Measurements from ENCODE around the gene CLTC.

The CLTC gene

DNA sequence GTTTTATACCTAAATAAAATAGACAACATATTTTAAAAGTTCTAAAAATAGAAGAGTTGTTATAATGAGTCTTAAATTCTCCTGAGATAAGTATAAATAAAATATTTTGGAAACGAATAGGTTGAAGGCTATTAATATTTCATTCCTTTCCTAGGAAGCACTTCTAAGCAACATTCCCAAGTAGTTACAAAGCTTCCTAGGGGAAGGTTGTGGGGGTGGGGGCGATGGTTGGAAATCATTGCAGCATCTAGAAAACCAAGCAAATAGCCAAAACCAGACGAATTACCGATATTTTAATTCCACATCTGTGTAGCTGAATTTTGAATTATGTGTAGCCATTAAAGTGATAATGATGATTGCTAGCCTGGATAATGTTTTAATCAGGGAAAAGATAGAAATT lies 60.6 kb downstream of the CLTC start:
- DNase-seq (ENCODE audit: low read depth in 2 of 2), result no peak

GRCh38 chr17:59683283-59683682 lies 63.6 kb downstream of the CLTC start:
- no peak for DNase-seq (ENCODE audit: low read depth in 2 of 2)

GRCh38 chr17:59684967-59685366 lies 65.3 kb downstream of the CLTC start:
- no peak for DNase-seq (ENCODE audit: low read depth in 2 of 2)

DNA sequence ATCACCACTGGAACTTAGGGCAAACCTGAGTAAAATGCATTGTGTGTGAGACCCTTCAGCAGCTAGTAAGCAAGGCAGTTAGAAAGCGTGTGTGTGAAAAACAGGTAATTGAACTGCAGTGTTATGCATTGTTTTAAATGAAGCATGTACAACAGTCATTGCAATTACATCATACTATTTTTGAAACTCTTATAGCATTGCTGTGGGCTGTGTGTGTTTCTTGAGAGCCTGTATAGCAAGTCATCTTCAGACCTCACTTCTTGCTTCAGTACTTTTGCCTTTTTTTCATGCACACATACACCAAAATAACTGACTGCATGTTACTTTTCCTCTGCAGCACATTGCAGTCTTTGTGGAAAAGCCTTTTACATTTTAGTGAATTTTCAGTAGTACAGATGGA lies 68.3 kb downstream of the CLTC start:
- no peak for DNase-seq (ENCODE audit: low read depth in 2 of 2)

DNA sequence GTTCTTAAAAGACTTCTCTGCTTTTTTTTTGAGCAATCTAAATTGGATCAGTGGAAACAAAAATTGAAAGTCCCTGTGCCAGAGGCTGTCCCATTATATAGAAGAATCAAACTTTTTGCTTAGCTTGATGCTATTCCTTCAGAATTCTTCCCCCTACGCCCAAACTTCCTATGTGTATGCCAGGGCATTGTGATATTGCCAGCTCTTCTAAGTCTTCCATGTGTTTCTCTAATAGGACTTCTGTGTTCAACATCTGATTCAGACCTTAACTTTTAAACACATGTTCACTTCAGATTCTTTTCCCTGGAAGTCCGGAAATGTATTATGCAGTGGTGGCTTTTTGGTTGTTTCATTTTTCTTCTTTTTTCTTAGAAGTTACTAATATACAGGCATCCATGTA lies 68.8 kb downstream of the CLTC start:
- DNase-seq (ENCODE audit: low read depth in 2 of 2), result no peak

- no peak for DNase-seq (ENCODE audit: low read depth in 2 of 2)
These were observed 73.9 kb downstream of the CLTC start for GRCh38 chr17:59693582-59693981.

GRCh38 chr17:59694344-59694743 lies 74.6 kb downstream of the CLTC start:
- no peak for DNase-seq (ENCODE audit: low read depth in 2 of 2)

- no peak for DNase-seq (ENCODE audit: low read depth in 2 of 2)
These were observed 76.4 kb downstream of the CLTC start for GRCh38 chr17:59695945-59696681.

- DNase-seq (ENCODE audit: low read depth in 2 of 2), result no peak
These were observed 77.1 kb downstream of the CLTC start for GRCh38 chr17:59696682-59697277.

DNA sequence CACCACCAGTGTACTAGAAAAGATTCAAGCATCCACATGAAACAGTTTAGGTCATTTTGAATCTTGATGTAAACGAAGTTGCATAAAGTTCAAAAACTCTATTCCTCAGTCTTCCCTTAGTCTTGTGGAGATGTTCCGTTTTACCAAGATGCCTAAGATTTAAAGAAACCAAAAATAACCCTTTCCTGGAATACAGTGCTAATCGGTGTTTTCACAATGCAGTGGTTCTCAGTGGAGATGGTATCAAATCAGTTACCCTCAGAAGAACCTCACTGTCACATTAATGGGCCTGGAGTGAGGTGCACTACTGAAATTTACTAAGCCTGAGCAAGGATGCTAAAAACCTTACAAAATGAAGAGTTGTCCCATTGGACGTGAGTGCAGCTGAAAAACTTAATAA lies 78.4 kb downstream of the CLTC start:
- no peak for DNase-seq (ENCODE audit: low read depth in 2 of 2)

DNA sequence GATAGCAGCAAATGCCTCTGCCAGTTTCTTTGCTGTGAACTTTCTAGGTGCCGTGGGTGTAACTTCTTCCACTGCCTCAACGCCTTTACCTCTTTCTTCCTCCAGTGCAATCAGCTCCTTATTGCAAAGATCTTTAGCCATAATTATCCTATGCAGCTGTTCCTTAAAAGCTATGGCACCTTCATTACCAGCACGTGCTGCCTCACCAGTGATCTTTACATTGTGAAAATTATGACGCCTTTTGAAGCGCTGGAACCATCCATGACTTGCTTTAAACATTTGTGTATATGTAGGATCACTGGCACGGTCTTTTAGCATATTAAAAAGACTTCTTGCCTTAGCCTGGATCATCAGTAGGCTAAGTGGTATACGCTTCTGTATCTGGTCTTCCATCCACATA lies 79.5 kb downstream of the CLTC start:
- no peak for DNase-seq (ENCODE audit: low read depth in 2 of 2)

- DNase-seq (ENCODE audit: low read depth in 2 of 2), result no peak
These were observed 80.1 kb downstream of the CLTC start for GRCh38 chr17:59699786-59700185.

- DNase-seq (ENCODE audit: low read depth in 2 of 2), result no peak
These were observed 82.6 kb downstream of the CLTC start for GRCh38 chr17:59702304-59702703.

GRCh38 chr17:59707149-59707970 lies 87.7 kb downstream of the CLTC start, which contains the start of the genes PTRH2 and VMP1:
Gene PTRH2 (minus strand): TSS chr17:59707430. CDS start chr17:59697978, 9,452 bp downstream.
Gene VMP1 (plus strand): TSS chr17:59707654. CDS start chr17:59731447, 23,793 bp downstream.
- DNase-seq (ENCODE audit: low read depth in 2 of 2), result peak; percentile 75 to 85

DNA sequence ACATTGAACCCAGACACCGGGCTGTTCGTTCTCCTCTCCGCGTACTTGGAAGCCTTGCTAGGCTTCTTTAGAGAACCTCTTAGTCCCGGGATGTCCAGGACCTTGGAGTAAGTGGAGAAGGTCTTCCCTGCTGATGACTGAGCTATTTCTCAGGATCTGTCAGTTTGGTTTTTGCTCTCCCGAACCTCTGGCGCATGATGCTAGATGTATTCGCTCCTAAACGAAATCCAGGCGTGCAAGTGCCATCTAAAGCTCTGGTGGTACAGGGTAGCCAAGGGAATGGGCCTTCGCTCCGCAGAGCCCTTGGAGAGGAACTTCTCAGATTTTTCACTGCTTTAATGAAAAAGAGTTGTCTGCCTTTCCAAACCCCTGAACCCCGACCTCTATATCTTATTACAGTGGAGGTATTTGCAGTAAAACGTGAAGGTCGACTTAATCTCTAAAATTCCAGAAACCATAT lies 88.3 kb downstream of the CLTC start:
- no peak for DNase-seq (ENCODE audit: low read depth in 2 of 2)

DNA sequence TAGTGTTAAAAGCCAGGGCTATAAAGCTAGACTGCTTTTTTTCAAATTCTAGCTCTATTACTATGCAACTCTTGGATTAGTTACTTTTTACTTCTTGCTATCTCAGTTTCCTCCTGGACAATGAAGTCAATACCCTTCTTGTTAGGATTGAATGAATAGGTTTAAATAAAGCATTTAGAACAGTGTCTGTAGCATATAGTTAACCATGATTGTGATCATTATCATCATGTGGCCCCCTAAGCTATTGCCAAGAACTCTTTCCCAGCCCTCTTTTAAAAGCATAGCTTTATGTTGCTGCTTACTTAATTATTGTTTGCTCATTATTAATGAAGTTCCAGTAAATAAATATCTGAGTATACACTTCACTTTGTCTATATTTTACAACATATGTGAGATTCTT lies 92.2 kb downstream of the CLTC start:
- DNase-seq (ENCODE audit: low read depth in 2 of 2), result no peak

- no peak for DNase-seq (ENCODE audit: low read depth in 2 of 2)
These were observed 93.2 kb downstream of the CLTC start for GRCh38 chr17:59712862-59713261.

DNA sequence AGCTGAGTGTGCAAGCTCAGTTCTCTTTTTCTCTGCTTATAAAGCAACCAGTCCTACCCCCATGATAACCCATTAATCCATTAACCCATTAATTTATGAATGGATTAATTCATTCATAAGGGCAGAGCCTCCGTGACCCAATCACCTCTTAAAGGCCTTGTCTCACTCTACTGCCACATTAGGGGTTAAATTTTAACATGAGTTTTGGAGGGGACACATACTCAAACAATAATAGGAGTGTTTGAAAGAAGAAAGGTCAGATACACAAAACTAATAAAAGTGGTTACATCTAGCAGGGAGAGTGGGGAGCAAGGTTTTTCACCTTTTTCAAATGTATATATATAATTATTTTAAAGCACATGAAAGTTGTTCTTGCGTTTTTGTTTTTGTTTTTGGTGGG lies 94.6 kb downstream of the CLTC start:
- DNase-seq (ENCODE audit: low read depth in 2 of 2), result no peak

- no peak for DNase-seq (ENCODE audit: low read depth in 2 of 2)
These were observed 96.7 kb downstream of the CLTC start for GRCh38 chr17:59716427-59716826.

DNA sequence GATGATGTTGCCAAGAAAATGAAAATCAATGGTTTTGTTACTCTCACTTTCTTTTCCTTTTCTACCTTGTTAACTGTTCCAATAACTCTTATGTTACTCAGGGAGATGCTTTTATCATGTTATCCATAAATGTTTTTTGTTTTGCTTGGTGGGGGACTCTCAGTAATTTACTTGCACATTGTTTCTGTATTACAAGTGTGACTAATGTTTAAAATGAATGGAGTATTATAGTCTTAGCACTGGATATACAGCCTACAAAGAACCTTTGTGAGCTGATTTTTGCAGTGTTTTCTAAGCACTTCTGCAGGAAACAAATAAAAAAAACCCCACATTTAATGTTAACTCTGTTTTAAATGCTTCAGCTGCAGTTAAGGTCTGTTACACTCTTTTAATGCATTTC lies 99.8 kb downstream of the CLTC start:
- no peak for DNase-seq (ENCODE audit: low read depth in 2 of 2)

- DNase-seq (ENCODE audit: low read depth in 2 of 2), result no peak
These were observed 102.9 kb downstream of the CLTC start for GRCh38 chr17:59722623-59723022.

- DNase-seq (ENCODE audit: low read depth in 2 of 2), result no peak
These were observed 103.3 kb downstream of the CLTC start for GRCh38 chr17:59723041-59723440.

GRCh38 chr17:59723607-59724006 lies 103.9 kb downstream of the CLTC start:
- no peak for DNase-seq (ENCODE audit: low read depth in 2 of 2)

All from activated CD8-positive, alpha-beta memory T cell treated with anti-CD3 and anti-CD28 coated beads for 4 hours (primary cell).